DOHH2 (cell line): ENCODE data around the gene PDE2A.

Source experiments
- H3F3A ChIP-seq: fragments of 200-600 bp; sonication (generic), shearing (Covaris generic); 2 replicates; pipeline ENCODE4 v1.6.0; 2016; ENCODE audit warnings: antibody characterized with exemption, mild to moderate bottlenecking; ENCODE audit not compliant: control insufficient read depth, insufficient read depth
- H3K27ac ChIP-seq: fragments of 200-600 bp; sonication (generic); 2 replicates; pipeline ENCODE4 v1.5.1; 2014; ENCODE audit warnings: low read depth, mild to moderate bottlenecking, low read length, moderate library complexity
- H3K27me3 ChIP-seq: fragments of 200-600 bp; sonication (generic); 2 replicates; pipeline ENCODE4 v1.6.1; 2014; ENCODE audit warnings: mild to moderate bottlenecking, low read length, mixed read lengths; ENCODE audit not compliant: control insufficient read depth
- H3K36me3 ChIP-seq: fragments of 200-600 bp; sonication (generic); 2 replicates; pipeline ENCODE4 v1.6.1; 2014; ENCODE audit warnings: mild to moderate bottlenecking, low read length, moderate library complexity, mixed read lengths; ENCODE audit not compliant: control insufficient read depth
- H3K4me1 ChIP-seq: fragments of 200-600 bp; sonication (generic); 2 replicates; pipeline ENCODE4 v1.6.1; 2014; ENCODE audit warnings: mild to moderate bottlenecking, low read length, mixed read lengths; ENCODE audit not compliant: control insufficient read depth
- H3K4me2 ChIP-seq: fragments of 200-600 bp; sonication (generic); 2 replicates; pipeline ENCODE4 v1.6.0; 2014; ENCODE audit warnings: mild to moderate bottlenecking, low read length, moderate library complexity
- H3K4me3 ChIP-seq: fragments of 200-600 bp; sonication (generic); 2 replicates; pipeline ENCODE4 v1.5.1; 2014; ENCODE audit warnings: mild to moderate bottlenecking, low read length, mixed read lengths
- H3K79me2 ChIP-seq: fragments of 200-600 bp; sonication (generic); 2 replicates; pipeline ENCODE4 v1.6.1; 2014; ENCODE audit warnings: mild to moderate bottlenecking, low read length, mixed read lengths; ENCODE audit not compliant: control insufficient read depth
- H3K9me2 ChIP-seq: fragments of 200-600 bp; sonication (generic); replicated peaks from 2 replicates; pipeline ENCODE4 v1.6.1; 2014; ENCODE audit warnings: mild to moderate bottlenecking, low read length, mixed read lengths; ENCODE audit not compliant: control insufficient read depth
- H3K9me3 ChIP-seq: fragments of 200-600 bp; sonication (generic); 2 replicates; pipeline ENCODE4 v1.6.1; 2014; ENCODE audit warnings: antibody characterized with exemption, low read length, mixed read lengths; ENCODE audit not compliant: control insufficient read depth, insufficient read depth
- H4K20me1 ChIP-seq: fragments of 200-600 bp; sonication (generic); 2 replicates; pipeline ENCODE4 v1.6.0; 2014; ENCODE audit warnings: low read depth, mild to moderate bottlenecking, antibody characterized with exemption, low read length, moderate library complexity; ENCODE audit not compliant: control insufficient read depth, insufficient read depth
- EZH2phosphoT487 ChIP-seq: fragments of 200-600 bp; sonication (generic); IDR thresholded peaks from 2 replicates; pipeline ENCODE4 v1.6.1; 2017; ENCODE audit warnings: borderline replicate concordance, mild to moderate bottlenecking, antibody characterized with exemption, low read length, moderate library complexity, mixed read lengths
- TF ChIP-seq, protein P1 (sequence below): fragments of 200-600 bp; sonication (generic); IDR thresholded peaks from one replicate; pipeline ENCODE4 v1.5.1; 2014; ENCODE audit warnings: antibody characterized with exemption, mild to moderate bottlenecking, low read depth, low read length; ENCODE audit not compliant: poor library complexity, severe bottlenecking

The PDE2A gene

GRCh38 chr11:72646024-72646423, 28.2 kb downstream of the PDE2A start:
- Histone ChIP-seq H3K4me3 (no peak overlapping the region), H3K9me3 (no peaks in the 10 kb centered on the region), H3K27me3 (peaks cover 16% of the 10 kb centered on the region), H3K4me1 (peaks cover 9% of the 10 kb centered on the region), H4K20me1 (no peaks in the 10 kb centered on the region), H3K27ac (no peak overlapping the region), H3K4me2 (no peak overlapping the region), H3F3A (no peaks in the 10 kb centered on the region), H3K36me3 (no peaks in the 10 kb centered on the region), H3K9me2 (no peaks in the 10 kb centered on the region), H3K79me2 (no peaks in the 10 kb centered on the region)
- TF ChIP-seq EZH2phosphoT487: no peak
- TF ChIP-seq, protein P1, sequence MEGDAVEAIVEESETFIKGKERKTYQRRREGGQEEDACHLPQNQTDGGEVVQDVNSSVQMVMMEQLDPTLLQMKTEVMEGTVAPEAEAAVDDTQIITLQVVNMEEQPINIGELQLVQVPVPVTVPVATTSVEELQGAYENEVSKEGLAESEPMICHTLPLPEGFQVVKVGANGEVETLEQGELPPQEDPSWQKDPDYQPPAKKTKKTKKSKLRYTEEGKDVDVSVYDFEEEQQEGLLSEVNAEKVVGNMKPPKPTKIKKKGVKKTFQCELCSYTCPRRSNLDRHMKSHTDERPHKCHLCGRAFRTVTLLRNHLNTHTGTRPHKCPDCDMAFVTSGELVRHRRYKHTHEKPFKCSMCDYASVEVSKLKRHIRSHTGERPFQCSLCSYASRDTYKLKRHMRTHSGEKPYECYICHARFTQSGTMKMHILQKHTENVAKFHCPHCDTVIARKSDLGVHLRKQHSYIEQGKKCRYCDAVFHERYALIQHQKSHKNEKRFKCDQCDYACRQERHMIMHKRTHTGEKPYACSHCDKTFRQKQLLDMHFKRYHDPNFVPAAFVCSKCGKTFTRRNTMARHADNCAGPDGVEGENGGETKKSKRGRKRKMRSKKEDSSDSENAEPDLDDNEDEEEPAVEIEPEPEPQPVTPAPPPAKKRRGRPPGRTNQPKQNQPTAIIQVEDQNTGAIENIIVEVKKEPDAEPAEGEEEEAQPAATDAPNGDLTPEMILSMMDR: no peak

DNA sequence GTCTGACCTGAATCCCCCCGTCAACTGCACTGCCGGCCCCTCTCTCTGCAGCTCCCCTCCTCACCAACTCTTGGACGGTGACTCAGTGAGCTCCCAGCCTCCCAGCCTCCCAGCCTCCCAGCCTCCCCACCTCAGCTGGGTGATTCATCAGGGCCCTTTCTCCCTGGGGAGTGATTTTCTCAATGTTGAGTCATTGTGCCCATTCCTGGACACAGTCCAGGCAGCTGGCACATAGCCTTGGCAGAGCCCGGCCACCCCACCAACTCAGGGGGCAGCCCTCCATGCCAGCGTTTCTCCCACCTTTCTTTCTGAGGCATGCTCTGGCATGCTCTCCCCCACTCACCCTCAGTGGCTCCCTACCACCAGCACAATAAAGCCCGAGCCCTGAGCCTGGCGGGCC, 30.7 kb downstream of the PDE2A start:
- peak overlapping the region; percentile 65 for H3K4me3 ChIP-seq
- no peaks in the 10 kb centered on the region for H3K79me2 ChIP-seq
- H3K4me1 ChIP-seq: peaks cover 9% of the 10 kb centered on the region
- H3K9me3 ChIP-seq: no peaks in the 10 kb centered on the region
- no peaks in the 10 kb centered on the region for H3K36me3 ChIP-seq
- peak overlapping the region; percentile 80 for H3K4me2 ChIP-seq
- peaks cover 21% of the 10 kb centered on the region for H3K27me3 ChIP-seq
- no peaks in the 10 kb centered on the region for H4K20me1 ChIP-seq
- H3F3A ChIP-seq: no peaks in the 10 kb centered on the region
- H3K9me2 ChIP-seq: no peaks in the 10 kb centered on the region
- no peak for TF ChIP-seq EZH2phosphoT487
- TF ChIP-seq, protein P1: no peak
- H3K27ac ChIP-seq: no peak overlapping the region

DNA sequence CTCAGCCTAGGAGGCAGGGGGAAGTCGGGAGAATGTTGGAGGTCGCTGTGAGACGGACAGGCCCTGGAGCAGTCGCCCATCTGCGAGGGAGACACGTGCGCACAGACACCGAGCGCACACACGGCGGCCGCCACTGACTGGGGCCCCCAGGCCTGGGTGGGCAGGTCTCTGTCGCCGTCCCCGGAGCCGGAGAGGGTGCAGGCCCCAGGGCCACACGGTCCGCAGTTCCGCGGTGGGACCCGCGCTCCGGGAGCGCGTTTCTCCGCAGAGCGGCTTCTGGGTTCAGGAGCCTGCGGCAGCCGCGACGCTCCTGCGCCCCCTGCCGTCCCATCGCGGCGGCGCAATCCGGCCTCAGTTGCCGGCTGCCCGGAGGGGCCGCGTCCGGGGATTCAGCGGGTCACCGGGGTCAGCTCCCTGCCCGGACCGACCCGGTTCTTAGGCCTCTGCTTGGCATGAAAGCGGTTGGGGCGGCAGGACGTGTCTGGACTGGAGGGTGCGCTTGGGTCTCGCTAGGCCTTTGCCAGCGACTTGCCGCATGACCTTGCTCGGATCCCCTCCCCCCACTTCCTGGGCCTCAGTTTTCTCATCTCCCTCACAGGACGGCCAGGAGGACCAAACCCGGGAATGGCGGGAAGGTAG, 31.2 kb downstream of the PDE2A start:
- no peaks in the 10 kb centered on the region for H3K9me3 ChIP-seq
- H3K27me3 ChIP-seq: peaks cover 21% of the 10 kb centered on the region
- no peak overlapping the region for H3K27ac ChIP-seq

More for the DNA sequence above, 31.2 kb downstream of the PDE2A start:
- Histone ChIP-seq H3K4me3 (peak overlapping the region; percentile 65), H4K20me1 (no peaks in the 10 kb centered on the region), H3K9me2 (no peaks in the 10 kb centered on the region), H3K4me1 (peaks cover 9% of the 10 kb centered on the region), H3K4me2 (peak overlapping the region; percentile 80), H3K36me3 (no peaks in the 10 kb centered on the region), H3K79me2 (no peaks in the 10 kb centered on the region), H3F3A (no peaks in the 10 kb centered on the region)
- TF ChIP-seq, protein P1: peak; percentile 87
- TF ChIP-seq EZH2phosphoT487: no peak
